IMR-90 (cell line): ENCODE results near the gene IFT43.

ENCODE experiments used
- BHLHE40 ChIP-seq: fragments of 150-350 bp; IDR thresholded peaks from 2 replicates; pipeline ENCODE4 v1.6.1; 2016; ENCODE audit warnings: mild to moderate bottlenecking, low read depth, low read length
- CEBPB ChIP-seq: IDR thresholded peaks from 2 replicates; pipeline ENCODE4 v1.6.1; 2012; ENCODE audit warnings: low read depth, low read length, improper control_type of control experiment
- CHD1 ChIP-seq: IDR thresholded peaks from 2 replicates; pipeline ENCODE4 v1.6.1; 2012; ENCODE audit warnings: low read depth, low read length, improper control_type of control experiment
- CTCF ChIP-seq: conservative IDR thresholded peaks from 2 replicates; pipeline ENCODE4 v1.5.1; 2012; ENCODE audit warnings: mild to moderate bottlenecking, low read depth, low read length, improper control_type of control experiment
- ELK1 ChIP-seq: fragments of 150-350 bp; IDR thresholded peaks from 2 replicates; pipeline ENCODE4 v1.6.1; 2016; ENCODE audit warnings: low read depth, mild to moderate bottlenecking, low read length, moderate library complexity, borderline replicate concordance
- POLR2A ChIP-seq: IDR thresholded peaks from 2 replicates; pipeline ENCODE4 v1.6.1; 2012; ENCODE audit warnings: mild to moderate bottlenecking, low read depth, low read length
- RAD21 ChIP-seq: IDR thresholded peaks from 2 replicates; pipeline ENCODE4 v1.6.1; 2012; ENCODE audit warnings: low read length, improper control_type of control experiment
- SMC3 ChIP-seq: fragments of 150-350 bp; IDR thresholded peaks from 2 replicates; pipeline ENCODE4 v1.6.1; 2016; ENCODE audit warnings: low read depth, mild to moderate bottlenecking, antibody characterized with exemption, low read length, moderate library complexity

GRCh38 chr14:75993567-75994041 is 8.0 kb downstream of the IFT43 start:
- TF ChIP-seq CTCF (no peak), POLR2A (no peak), SMC3 (no peak), ELK1 (no peak), RAD21 (no peak), BHLHE40 (no peak), CEBPB (no peak), CHD1 (no peak)
